AG10803 (cell line): ENCODE measurements around the gene PTPRM.
A peak's percentile ranks its signal among the peaks of the same experiment; 100 is the strongest.

ENCODE experiments used
- DNase-seq: peaks from one replicate; pipeline ENCODE4 v3.0.0; 2010; ENCODE audit warnings: low read depth
- H3K4me3 ChIP-seq: 2 replicates; pipeline ENCODE4 v1.5.1; 2011; ENCODE audit warnings: mild to moderate bottlenecking, low read length, control low read depth
- CTCF ChIP-seq: conservative IDR thresholded peaks from 2 replicates; pipeline ENCODE4 v1.5.1; 2011; ENCODE audit warnings: mild to moderate bottlenecking, low read length, control low read depth, inconsistent platforms

PTPRM gene

GRCh38 chr18:7914834-7915670, 347.9 kb downstream of the PTPRM start:
- DNase-seq: no peak

GRCh38 chr18:7918701-7919100, 351.6 kb downstream of the PTPRM start:
- no peak for TF ChIP-seq CTCF
- peak; percentile 9 for DNase-seq

More at GRCh38 chr18:7914834-7915670, 347.9 kb downstream of the PTPRM start:
- no peak for TF ChIP-seq CTCF
- no peak overlapping the region for H3K4me3 ChIP-seq

GRCh38 chr18:7919565-7919964, 352.4 kb downstream of the PTPRM start:
- no peak overlapping the region for H3K4me3 ChIP-seq
- no peak for TF ChIP-seq CTCF
- DNase-seq: no peak

More at GRCh38 chr18:7918701-7919100, 351.6 kb downstream of the PTPRM start:
- H3K4me3 ChIP-seq: no peak overlapping the region

- no peak overlapping the region for H3K4me3 ChIP-seq
- TF ChIP-seq CTCF: no peak
- DNase-seq: peak; percentile 52
These were observed 354.9 kb downstream of the PTPRM start for GRCh38 chr18:7921938-7922587.

GRCh38 chr18:7923105-7923504, 356.0 kb downstream of the PTPRM start:
- TF ChIP-seq CTCF: no peak
- no peak overlapping the region for H3K4me3 ChIP-seq
- DNase-seq: no peak

GRCh38 chr18:7924616-7925015, 357.5 kb downstream of the PTPRM start:
- TF ChIP-seq CTCF: no peak
- H3K4me3 ChIP-seq: no peak overlapping the region
- no peak for DNase-seq

- H3K4me3 ChIP-seq: no peak overlapping the region
- DNase-seq: no peak
- TF ChIP-seq CTCF: no peak
These were observed 359.4 kb downstream of the PTPRM start for GRCh38 chr18:7926526-7926925.
